Measurements from ENCODE around the gene AOC3.
"Not testable (repeated sequence)": the region's sequence is repeated elsewhere in the genome, so short reads cannot be mapped to it uniquely, and the experiment has no call there.

The AOC3 gene

DNA sequence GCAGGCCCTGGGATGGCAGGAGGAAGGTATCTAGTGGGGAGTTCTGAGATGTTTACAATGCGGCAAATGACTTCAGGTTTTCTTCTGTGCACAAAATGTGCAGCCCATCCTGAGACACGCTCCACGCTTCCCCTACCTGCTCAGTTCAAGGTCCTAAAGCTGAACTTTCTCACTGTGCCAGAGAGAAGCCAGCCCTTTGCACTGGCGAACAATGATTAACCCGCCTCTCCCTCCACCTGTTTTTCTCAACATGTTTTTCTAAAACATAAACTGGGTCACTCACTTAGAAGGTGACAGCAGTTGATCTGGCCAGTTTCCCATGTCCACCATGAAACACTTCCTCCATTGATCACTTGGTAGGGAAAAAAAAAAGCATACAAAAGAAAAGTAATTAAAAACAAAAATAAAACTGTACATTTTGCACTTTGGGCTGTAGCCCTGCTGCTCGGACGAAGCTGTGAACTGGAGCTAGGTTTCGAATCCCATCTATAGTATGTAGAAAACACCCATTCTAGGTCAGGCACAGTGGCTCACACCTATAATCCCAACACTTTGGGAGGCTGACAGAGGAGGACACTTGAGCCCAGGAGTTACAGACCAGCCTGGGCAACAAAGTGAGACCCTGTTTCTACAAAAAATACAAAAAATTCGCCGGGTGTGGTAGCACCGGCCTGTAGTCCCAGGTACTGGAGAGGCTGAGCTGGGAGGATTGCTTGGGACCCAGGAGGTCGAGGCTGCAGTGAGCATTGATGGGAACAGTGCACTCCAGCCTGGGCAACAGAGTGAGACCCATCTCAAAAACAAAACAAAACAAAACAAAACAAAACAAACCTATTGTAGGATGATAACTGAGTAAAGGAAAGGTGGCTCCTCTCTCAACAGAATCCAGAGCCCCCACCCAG lies 43.5 kb downstream of the AOC3 start:
- DNase-seq = no peak

DNA sequence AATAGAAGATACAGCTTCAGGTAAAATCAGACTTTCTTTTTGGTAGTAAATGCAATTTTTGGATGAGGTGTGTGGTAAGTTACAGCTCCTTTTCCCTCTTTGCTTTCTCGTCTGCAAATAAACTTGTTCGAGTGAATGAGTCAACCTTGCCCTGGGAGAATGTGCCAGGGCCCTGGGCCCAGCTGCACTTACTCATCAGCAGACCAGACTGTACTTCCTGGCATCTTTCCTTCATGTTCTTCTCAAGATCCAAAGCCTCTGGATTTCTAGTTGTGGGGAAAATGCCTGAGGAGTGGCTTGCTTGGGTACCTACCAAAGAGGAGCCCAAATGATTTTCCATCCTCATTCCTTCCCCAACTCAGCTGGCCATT lies 44.2 kb downstream of the AOC3 start:
- no peak for DNase-seq

DNA sequence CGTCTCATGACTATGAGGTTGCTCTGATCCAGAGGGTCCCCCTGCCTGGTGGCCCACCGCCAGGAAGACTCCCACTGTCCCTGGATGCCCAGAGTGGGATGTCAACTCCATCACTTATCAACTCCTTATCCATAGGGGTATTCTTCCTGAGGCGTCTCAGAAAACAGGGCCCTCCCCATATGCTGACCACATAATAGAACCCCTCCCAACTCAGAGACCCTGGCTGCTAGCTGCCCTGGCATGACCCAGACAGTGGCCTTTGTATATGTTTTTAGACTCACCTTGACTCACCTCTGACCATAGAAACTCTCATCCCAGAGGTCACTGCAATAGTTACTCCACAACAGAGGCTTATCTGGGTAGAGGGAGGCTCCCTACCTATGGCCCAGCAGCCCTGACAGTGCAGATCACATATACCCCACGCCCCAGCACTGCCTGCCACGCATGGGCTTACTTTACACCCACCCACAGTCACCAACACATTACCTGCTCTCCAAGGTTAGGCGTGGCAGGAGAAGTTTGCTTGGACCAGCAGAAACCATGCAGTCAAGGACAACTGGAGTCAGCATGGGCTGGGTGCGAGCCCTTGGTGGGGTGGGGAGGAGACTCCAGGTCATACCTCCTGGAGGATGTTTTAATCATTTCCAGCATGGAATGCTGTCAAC lies 47.3 kb downstream of the AOC3 start:
- no peak for DNase-seq

DNA sequence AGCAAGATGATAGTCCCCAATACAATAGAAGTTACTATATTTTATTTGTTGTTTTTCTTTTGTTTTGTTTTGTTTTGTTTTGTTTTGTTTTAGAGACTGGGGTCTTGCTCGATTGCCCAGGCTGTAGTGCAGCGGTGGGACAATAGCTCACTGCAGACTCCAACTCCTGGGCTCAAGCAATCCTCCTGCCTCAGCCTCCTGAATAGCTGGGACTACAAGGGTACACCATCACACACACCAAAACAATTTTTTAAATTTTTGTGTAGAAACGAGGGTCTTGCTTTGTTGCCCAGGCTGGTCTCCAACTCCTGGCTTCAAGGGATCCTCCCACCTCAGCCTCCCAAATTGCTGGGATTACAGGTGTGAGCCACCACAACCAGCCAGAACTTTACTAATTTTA lies 49.0 kb downstream of the AOC3 start:
- not testable (repeated sequence) for DNase-seq

DNA sequence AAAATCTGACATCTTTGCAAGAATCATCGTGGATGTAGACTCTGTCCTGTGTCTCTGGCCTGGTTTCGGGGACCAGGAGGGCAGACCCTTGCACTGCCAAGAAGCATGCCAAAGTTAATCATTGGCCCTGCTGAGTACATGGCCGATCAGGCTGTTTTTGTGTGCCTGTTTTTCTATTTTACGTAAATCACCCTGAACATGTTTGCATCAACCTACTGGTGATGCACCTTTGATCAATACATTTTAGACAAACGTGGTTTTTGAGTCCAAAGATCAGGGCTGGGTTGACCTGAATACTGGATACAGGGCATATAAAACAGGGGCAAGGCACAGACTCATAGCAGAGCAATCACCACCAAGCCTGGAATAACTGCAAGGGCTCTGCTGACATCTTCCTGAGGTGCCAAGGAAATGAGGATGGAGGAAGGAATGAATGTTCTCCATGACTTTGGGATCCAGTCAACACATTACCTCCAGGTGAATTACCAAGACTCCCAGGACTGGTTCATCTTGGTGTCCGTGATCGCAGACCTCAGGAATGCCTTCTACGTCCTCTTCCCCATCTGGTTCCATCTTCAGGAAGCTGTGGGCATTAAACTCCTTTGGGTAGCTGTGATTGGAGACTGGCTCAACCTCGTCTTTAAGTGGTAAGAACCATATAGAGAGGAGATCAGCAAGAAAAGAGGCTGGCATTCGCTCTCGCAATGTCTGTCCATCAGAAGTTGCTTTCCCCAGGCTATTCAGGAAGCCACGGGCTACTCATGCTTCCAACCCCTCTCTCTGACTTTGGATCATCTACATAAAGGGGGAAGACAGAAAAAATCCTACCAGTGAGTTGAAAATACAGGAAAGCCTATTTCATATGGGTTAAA lies 49.7 kb downstream of the AOC3 start, which contains the start of gene G6PC1:
Gene G6PC1 (plus strand): TSS at position 340 of the 872 bp plus-strand sequence. CDS start 78 bp downstream, at position 418.
- DNase-seq = no peak

DNA sequence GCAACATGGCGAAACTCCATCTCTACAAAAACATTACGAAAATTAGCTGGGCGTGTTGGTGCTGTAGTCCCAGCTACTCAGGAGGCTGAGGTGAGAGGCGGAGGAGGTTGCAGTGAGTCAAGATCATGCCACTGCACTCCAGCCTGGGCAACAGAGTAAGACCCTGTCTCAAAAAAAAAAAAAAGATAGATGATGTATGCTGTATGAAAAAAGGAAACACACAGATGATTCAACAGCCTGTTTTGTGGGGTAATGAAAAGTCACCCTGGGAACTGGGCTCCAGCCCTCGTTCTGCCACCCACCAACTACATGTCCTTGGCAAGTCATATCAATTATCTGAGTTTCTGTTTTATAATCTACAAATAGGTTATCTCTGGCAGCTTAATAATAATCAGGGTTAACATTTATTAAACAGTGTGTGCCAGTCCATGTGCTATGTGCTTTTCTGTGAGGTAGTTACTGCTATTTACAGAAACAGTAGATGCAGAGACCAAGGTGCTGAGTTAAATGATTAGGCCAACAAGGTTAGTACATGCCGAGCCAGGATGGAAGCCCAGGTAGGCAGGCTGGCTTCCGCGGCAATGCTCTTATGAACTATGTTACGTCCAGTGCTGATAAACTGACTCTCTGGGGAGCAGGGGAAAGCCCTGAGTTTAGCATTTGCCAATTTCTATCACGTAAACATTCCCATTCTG lies 50.7 kb downstream of the AOC3 start:
- no peak for DNase-seq

DNA sequence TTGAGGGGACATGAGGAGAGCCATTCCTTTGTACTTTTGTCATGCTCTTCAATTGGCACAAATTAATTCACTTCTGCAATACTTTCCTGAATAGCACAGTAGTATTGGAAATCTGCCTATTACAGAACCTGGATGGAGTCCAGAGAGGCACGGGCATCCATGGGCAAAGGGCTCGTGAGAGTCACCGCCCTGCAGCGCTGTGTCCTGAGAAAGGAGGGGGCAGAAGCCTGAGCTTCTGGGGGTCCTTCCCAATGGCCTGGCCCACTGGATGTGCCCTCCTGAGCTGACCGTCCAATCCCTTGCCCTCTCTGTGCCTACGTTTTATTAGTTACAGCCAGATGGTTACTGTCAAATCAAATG lies 53.1 kb downstream of the AOC3 start:
- DNase-seq = no peak

DNA sequence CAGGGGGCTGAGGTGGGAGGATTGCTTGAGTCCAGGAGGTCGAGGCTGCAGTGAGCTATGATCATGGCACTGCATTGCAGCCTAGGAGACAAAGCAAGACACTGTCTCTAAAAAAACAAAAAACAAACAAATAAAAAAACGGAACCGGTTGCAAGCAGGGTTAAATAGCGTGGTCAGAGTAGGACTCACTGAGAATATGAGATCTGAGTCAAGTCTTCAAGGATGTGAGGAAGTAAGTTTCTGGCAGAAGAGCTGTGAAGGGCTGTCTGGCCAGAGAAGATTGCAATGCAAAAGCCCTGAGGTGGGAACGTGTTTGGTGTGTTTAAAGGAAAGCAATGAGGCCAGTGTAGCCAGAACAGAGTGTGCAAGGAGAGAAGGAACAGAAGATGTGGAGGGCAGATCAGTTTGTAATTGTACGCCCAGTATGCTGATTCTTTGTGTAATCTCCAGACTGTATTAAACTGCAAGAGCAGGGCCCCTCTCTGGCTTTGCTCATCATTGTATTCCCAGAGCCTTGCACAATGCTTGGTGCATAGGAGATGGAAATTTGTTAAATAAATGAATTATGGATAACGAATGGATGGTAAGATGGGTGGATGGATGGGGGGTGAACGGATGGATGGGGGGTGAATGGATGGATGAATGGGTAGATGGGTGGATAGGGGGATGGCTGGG lies 55.9 kb downstream of the AOC3 start:
- peak; percentile 18 for DNase-seq
